Measurements from ENCODE around the gene INSIG2. TPM values are rescaled to one million over a fixed set of nuclear protein-coding genes. Genes with fewer than 3 reads are reported as not detected.

Gene INSIG2
- total and polyA plus RNA-seq, 9 of the 15 experiments (the other 6 are each of a cell fraction or from before 2014, with no cell fraction given): 1.5 to 34.2 (median 6.4) TPM

- no peak overlapping the region for H3K27ac ChIP-seq (ENCODE audit: extremely low read depth, low read depth, low read length)
- H3K79me2 ChIP-seq (ENCODE audit: control insufficient read depth, insufficient read depth, low read length): no peaks in the 10 kb centered on the region
- H4K20me1 ChIP-seq (replicated peaks; ENCODE audit: control insufficient read depth, insufficient read depth, low read length): no peaks in the 10 kb centered on the region
- H3K27me3 ChIP-seq (ENCODE audit: control insufficient read depth in 2 of 2, insufficient read depth in 2 of 2, low read length in 2 of 2): peaks cover 3 to 10% of the 10 kb centered on the region in 2 experiments; a peak in 2 of 5 replicates
- intact Hi-C loops (cut with micrococcal nuclease) (loop anchor here (5.0 kb wide), 2 partner anchors 157 to 177 kb away; no protein-coding TSS in a partner anchor), in situ Hi-C loops (cut with MboI) (no loop called here)
- TF ChIP-seq STAG1 (CRISPR knock-in tag; IDR thresholded peaks at IDR 0.05; ENCODE audit: borderline replicate concordance) (no peak), PKNOX1 (IDR thresholded peaks at IDR 0.05) (peak; percentile 67; the same call in 1 of the 2 replicates)
- ChIA-PET POLR2A (no interaction called here), CTCF (ENCODE audit: low intra/inter-chr PET ratio) (no interaction called here)
- 0% methylated on average over 2 of the region's 2 CpGs for WGBS (ENCODE audit: insufficient coverage, low coverage, missing lambda C conversion rate)
- ATAC-seq (peak; percentile 52; the same call in 2 of the 3 replicates), FAIRE-seq (no peak), DNase-seq (ENCODE audit: extremely low read depth in 1 of 4, low spot score in 3 of 4) (no peak)
- no peaks in the 10 kb centered on the region for H3K36me3 ChIP-seq (ENCODE audit: control insufficient read depth, insufficient read depth, low read length)
- H3K4me2 ChIP-seq (ENCODE audit: insufficient read depth, low read length): no peak overlapping the region
- no peak overlapping the region for H2AFZ ChIP-seq (ENCODE audit: low read depth, low read length)
- no TSS peak for BruUV-seq (replicated peaks)
- H3K4me3 ChIP-seq: no peak overlapping the region
- no peaks in the 10 kb centered on the region for H3K4me1 ChIP-seq (replicated peaks in 1 of 2; ENCODE audit: control insufficient read depth in 2 of 2, insufficient read depth in 2 of 2, low read length in 2 of 2)
- no peaks in the 10 kb centered on the region for H3K9me1 ChIP-seq (ENCODE audit: control insufficient read depth, insufficient read depth, low read length)
- H3K9ac ChIP-seq (ENCODE audit: insufficient read depth in 1 of 2, low read depth in 2 of 2, low read length in 2 of 2): no peak overlapping the region
- H3K9me3 ChIP-seq (replicated peaks; ENCODE audit: control insufficient read depth, insufficient read depth, low read depth, low read length): no peaks in the 10 kb centered on the region
Measured at GRCh38 chr2:118044854-118045253, 43.4 kb upstream of the INSIG2 start.

DNA sequence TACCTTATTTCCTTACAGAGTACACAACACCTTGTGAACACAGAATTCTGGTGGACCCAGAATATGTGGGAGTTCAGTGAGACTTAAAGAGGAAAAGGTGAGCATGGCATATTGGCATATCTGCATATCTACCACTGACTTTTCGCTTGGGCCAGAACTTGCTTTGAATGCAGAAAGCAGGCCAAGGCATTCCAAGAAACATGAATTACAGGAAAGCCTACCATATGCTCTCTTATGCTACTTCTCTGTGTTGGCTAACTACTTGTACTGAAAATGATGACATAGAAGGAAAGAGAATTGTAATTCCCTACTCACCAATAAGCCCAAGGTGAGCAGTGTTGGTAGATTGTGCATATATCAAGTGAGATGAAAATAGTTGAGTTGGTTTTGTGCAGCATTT, 43.0 kb upstream of the INSIG2 start:
- no peak for TF ChIP-seq EHMT2 (IDR thresholded peaks at IDR 0.05)
- H3K27me3 ChIP-seq (ENCODE audit: control insufficient read depth in 2 of 2, insufficient read depth in 2 of 2, low read length in 2 of 2): peaks cover 3 to 10% of the 10 kb centered on the region in 2 experiments; a peak in 2 of 5 replicates
- no TSS peak for BruUV-seq (replicated peaks)
- FAIRE-seq: no peak
- 0% methylated on average over 1 of the region's 1 CpG for WGBS (ENCODE audit: insufficient coverage, low coverage, missing lambda C conversion rate)
- DNase-seq (ENCODE audit: extremely low read depth in 1 of 4, low spot score in 3 of 4): no peak
- no peak for ATAC-seq
- H3K9me3 ChIP-seq (replicated peaks; ENCODE audit: control insufficient read depth, insufficient read depth, low read depth, low read length): no peaks in the 10 kb centered on the region
- no peaks in the 10 kb centered on the region for H3K9me1 ChIP-seq (ENCODE audit: control insufficient read depth, insufficient read depth, low read length)
- no peak overlapping the region for H3K4me2 ChIP-seq (ENCODE audit: insufficient read depth, low read length)
- POLR2A ChIA-PET: no interaction called here
- CTCF ChIA-PET (ENCODE audit: low intra/inter-chr PET ratio): no interaction called here
- intact Hi-C loops (cut with micrococcal nuclease): loop anchor here (5.0 kb wide), 1 partner anchor 157 kb away; no protein-coding TSS in a partner anchor
- no peaks in the 10 kb centered on the region for H3K79me2 ChIP-seq (ENCODE audit: control insufficient read depth, insufficient read depth, low read length)
- in situ Hi-C loops (cut with MboI): no loop called here
- H4K20me1 ChIP-seq (replicated peaks; ENCODE audit: control insufficient read depth, insufficient read depth, low read length): no peaks in the 10 kb centered on the region
- no peaks in the 10 kb centered on the region for H3K4me1 ChIP-seq (replicated peaks in 1 of 2; ENCODE audit: control insufficient read depth in 2 of 2, insufficient read depth in 2 of 2, low read length in 2 of 2)
- no peak overlapping the region for H3K27ac ChIP-seq (ENCODE audit: extremely low read depth, low read depth, low read length)
- H3K9ac ChIP-seq (ENCODE audit: insufficient read depth in 1 of 2, low read depth in 2 of 2, low read length in 2 of 2): no peak overlapping the region
- no peak overlapping the region for H3K4me3 ChIP-seq
- no peak overlapping the region for H2AFZ ChIP-seq (ENCODE audit: low read depth, low read length)
- H3K36me3 ChIP-seq (ENCODE audit: control insufficient read depth, insufficient read depth, low read length): no peaks in the 10 kb centered on the region
